ENCODE measurements around the gene RNASEH2B. TPM values are rescaled to one million over a fixed set of nuclear protein-coding genes. Genes with fewer than 3 reads are reported as not detected.

RNASEH2B gene
- total and polyA plus RNA-seq, 2 experiments from 2014 or later: 39.0 to 64.8 TPM

DNA sequence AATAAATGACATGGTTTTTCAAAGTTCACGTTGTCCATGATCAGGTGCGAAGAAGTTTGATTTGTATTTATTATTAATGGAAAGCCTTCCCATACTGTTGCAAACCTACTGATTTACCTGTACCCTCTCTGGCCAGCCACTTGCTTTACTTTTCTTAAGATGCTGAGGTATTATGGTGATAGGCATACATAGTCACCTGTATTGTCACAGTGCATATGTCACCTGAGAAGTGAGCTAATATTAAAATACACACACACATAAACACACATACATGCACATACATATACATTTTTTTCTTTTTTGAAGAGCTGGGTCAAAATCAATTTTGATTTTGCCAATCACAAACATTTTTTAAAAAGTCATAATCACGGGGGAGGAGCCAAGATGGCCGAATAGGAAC is 72.1 kb downstream of the RNASEH2B start (continued):
- TF ChIP-seq, protein P1, sequence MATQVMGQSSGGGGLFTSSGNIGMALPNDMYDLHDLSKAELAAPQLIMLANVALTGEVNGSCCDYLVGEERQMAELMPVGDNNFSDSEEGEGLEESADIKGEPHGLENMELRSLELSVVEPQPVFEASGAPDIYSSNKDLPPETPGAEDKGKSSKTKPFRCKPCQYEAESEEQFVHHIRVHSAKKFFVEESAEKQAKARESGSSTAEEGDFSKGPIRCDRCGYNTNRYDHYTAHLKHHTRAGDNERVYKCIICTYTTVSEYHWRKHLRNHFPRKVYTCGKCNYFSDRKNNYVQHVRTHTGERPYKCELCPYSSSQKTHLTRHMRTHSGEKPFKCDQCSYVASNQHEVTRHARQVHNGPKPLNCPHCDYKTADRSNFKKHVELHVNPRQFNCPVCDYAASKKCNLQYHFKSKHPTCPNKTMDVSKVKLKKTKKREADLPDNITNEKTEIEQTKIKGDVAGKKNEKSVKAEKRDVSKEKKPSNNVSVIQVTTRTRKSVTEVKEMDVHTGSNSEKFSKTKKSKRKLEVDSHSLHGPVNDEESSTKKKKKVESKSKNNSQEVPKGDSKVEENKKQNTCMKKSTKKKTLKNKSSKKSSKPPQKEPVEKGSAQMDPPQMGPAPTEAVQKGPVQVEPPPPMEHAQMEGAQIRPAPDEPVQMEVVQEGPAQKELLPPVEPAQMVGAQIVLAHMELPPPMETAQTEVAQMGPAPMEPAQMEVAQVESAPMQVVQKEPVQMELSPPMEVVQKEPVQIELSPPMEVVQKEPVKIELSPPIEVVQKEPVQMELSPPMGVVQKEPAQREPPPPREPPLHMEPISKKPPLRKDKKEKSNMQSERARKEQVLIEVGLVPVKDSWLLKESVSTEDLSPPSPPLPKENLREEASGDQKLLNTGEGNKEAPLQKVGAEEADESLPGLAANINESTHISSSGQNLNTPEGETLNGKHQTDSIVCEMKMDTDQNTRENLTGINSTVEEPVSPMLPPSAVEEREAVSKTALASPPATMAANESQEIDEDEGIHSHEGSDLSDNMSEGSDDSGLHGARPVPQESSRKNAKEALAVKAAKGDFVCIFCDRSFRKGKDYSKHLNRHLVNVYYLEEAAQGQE (IDR thresholded peaks at IDR 0.05; ENCODE audit: unreplicated experiment): no peak
- TF ChIP-seq EZH2phosphoT487 (IDR thresholded peaks at IDR 0.05; ENCODE audit: unreplicated experiment): no peak
- TF ChIP-seq, protein P2, sequence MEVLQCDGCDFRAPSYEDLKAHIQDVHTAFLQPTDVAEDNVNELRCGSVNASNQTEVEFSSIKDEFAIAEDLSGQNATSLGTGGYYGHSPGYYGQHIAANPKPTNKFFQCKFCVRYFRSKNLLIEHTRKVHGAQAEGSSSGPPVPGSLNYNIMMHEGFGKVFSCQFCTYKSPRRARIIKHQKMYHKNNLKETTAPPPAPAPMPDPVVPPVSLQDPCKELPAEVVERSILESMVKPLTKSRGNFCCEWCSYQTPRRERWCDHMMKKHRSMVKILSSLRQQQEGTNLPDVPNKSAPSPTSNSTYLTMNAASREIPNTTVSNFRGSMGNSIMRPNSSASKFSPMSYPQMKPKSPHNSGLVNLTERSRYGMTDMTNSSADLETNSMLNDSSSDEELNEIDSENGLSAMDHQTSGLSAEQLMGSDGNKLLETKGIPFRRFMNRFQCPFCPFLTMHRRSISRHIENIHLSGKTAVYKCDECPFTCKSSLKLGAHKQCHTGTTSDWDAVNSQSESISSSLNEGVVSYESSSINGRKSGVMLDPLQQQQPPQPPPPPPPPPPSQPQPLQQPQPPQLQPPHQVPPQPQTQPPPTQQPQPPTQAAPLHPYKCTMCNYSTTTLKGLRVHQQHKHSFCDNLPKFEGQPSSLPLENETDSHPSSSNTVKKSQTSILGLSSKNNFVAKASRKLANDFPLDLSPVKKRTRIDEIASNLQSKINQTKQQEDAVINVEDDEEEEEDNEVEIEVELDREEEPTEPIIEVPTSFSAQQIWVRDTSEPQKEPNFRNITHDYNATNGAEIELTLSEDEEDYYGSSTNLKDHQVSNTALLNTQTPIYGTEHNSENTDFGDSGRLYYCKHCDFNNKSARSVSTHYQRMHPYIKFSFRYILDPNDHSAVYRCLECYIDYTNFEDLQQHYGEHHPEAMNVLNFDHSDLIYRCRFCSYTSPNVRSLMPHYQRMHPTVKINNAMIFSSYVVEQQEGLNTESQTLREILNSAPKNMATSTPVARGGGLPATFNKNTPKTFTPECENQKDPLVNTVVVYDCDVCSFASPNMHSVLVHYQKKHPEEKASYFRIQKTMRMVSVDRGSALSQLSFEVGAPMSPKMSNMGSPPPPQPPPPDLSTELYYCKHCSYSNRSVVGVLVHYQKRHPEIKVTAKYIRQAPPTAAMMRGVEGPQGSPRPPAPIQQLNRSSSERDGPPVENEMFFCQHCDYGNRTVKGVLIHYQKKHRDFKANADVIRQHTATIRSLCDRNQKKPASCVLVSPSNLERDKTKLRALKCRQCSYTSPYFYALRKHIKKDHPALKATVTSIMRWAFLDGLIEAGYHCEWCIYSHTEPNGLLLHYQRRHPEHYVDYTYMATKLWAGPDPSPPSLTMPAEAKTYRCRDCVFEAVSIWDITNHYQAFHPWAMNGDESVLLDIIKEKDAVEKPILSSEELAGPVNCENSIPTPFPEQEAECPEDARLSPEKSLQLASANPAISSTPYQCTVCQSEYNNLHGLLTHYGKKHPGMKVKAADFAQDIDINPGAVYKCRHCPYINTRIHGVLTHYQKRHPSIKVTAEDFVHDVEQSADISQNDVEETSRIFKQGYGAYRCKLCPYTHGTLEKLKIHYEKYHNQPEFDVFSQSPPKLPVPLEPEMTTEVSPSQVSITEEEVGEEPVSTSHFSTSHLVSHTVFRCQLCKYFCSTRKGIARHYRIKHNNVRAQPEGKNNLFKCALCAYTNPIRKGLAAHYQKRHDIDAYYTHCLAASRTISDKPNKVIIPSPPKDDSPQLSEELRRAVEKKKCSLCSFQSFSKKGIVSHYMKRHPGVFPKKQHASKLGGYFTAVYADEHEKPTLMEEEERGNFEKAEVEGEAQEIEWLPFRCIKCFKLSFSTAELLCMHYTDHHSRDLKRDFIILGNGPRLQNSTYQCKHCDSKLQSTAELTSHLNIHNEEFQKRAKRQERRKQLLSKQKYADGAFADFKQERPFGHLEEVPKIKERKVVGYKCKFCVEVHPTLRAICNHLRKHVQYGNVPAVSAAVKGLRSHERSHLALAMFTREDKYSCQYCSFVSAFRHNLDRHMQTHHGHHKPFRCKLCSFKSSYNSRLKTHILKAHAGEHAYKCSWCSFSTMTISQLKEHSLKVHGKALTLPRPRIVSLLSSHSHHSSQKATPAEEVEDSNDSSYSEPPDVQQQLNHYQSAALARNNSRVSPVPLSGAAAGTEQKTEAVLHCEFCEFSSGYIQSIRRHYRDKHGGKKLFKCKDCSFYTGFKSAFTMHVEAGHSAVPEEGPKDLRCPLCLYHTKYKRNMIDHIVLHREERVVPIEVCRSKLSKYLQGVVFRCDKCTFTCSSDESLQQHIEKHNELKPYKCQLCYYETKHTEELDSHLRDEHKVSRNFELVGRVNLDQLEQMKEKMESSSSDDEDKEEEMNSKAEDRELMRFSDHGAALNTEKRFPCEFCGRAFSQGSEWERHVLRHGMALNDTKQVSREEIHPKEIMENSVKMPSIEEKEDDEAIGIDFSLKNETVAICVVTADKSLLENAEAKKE (CRISPR knock-in tag; IDR thresholded peaks at IDR 0.05): no peak

DNA sequence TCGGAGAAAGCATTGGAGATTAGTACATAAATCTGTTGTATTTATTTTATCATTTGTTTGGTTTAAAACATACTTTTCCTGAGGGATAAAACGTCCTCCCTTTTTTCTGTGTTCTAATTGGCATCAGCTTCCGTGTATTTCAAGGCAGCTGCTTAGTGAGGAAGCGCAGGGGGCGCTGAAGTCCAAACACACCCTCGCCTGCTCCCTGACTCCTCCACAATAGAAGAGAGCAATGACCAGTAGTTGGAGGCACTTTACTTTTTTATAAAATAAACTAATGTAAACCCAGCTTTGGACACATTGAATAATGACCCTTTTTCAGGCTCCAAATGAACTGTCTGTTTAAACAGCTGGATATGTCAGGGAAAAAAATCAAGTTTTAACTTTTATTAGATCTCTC is 79.9 kb downstream of the RNASEH2B start:
- H3K9me3 Mint-ChIP-seq: peaks cover 3% of the 10 kb centered on the region; the same call in 2 of the 3 replicates
- Histone ChIP-seq H3K4me2 (no peak overlapping the region), H3K9me2 (ENCODE audit: insufficient read depth) (no peaks in the 10 kb centered on the region), H3K27ac (ENCODE audit: low read depth) (no peak overlapping the region), H3K79me2 (replicated peaks; ENCODE audit: insufficient read depth) (no peaks in the 10 kb centered on the region), H3F3A (replicated peaks; ENCODE audit: low read depth) (no peaks in the 10 kb centered on the region), H4K20me1 (replicated peaks; ENCODE audit: insufficient read depth) (no peaks in the 10 kb centered on the region), H3K36me3 (ENCODE audit: insufficient read depth) (no peaks in the 10 kb centered on the region), H3K27me3 (ENCODE audit: insufficient read depth) (no peaks in the 10 kb centered on the region), H2AFZ (peak overlapping the region; percentile 11; the same call in 1 of the 2 replicates), H3K4me3 (no peak overlapping the region), H3K4me1 (ENCODE audit: insufficient read depth) (peaks cover 20% of the 10 kb centered on the region)
- H3K4me1 Mint-ChIP-seq: peaks cover 34% of the 10 kb centered on the region
- TF ChIP-seq ZNF114 (CRISPR knock-in tag; IDR thresholded peaks at IDR 0.05): no peak
- TF ChIP-seq, protein P3, sequence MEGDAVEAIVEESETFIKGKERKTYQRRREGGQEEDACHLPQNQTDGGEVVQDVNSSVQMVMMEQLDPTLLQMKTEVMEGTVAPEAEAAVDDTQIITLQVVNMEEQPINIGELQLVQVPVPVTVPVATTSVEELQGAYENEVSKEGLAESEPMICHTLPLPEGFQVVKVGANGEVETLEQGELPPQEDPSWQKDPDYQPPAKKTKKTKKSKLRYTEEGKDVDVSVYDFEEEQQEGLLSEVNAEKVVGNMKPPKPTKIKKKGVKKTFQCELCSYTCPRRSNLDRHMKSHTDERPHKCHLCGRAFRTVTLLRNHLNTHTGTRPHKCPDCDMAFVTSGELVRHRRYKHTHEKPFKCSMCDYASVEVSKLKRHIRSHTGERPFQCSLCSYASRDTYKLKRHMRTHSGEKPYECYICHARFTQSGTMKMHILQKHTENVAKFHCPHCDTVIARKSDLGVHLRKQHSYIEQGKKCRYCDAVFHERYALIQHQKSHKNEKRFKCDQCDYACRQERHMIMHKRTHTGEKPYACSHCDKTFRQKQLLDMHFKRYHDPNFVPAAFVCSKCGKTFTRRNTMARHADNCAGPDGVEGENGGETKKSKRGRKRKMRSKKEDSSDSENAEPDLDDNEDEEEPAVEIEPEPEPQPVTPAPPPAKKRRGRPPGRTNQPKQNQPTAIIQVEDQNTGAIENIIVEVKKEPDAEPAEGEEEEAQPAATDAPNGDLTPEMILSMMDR (conservative IDR thresholded peaks at IDR 0.05; ENCODE audit: low read depth in 2 of 2): peak; percentile 61 to 67
- peak; percentile 71 for DNase-seq (ENCODE audit: low spot score)
- peaks cover 3% of the 10 kb centered on the region; the same call in 1 of the 3 replicates for H3K36me3 Mint-ChIP-seq (ENCODE audit: low read depth)
- no peak overlapping the region for H3K4me3 Mint-ChIP-seq
- no peak overlapping the region for H3K27ac Mint-ChIP-seq
- peaks cover under 1% of the 10 kb centered on the region for H3K27me3 Mint-ChIP-seq (ENCODE audit: insufficient read depth, low read depth, poor library complexity)
- ATAC-seq: peak; percentile 80

Data from GM23338 (cell line).